K562 treated with DMSO at 1 percent for 12 hours (cell line): Measurements from ENCODE around the gene CBLN1. TPM values are rescaled to one million over a fixed set of nuclear protein-coding genes. Genes with fewer than 3 reads are reported as not detected.

ENCODE experiments used
- total RNA-seq: library from RNA; unstranded; fragments of 300-600 nt; gene quantifications from 2 replicates; pipeline ENCODE4 v1.2.3, GENCODE V29; 2022; ENCODE audit not compliant: insufficient read depth

The CBLN1 gene
- not detected in 2 replicates for total RNA-seq

DNA sequence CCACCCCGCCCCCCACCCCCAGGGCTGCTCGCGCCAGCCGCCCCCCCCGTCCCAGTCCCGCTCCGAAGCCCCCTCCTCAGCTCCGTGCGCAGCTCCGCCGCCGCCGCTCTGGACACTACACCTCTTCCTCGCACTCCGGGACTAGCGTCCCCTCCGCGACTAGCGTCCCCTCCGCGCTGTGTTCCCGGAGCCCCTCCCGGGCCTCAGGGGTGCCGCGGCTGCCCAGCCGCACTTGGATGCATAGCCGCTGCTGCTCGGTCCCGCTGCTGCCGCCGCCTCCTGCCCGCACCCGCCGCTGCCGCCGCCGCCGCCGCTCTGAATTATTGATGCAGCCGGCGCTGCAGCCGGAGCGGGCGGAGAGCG lies at the start of gene CBLN1:
Gene CBLN1 (minus strand): TSS at position 359 of the 363 bp plus-strand sequence. CDS start 373 bp downstream, outside the sequence.

Other genes starting within 250 kb of the CBLN1 start
- not detected in 2 replicates for gene C16orf78, start 92.0 kb upstream of the CBLN1 start, total RNA-seq